ENCODE data around the gene NAV2.

The NAV2 gene

DNA sequence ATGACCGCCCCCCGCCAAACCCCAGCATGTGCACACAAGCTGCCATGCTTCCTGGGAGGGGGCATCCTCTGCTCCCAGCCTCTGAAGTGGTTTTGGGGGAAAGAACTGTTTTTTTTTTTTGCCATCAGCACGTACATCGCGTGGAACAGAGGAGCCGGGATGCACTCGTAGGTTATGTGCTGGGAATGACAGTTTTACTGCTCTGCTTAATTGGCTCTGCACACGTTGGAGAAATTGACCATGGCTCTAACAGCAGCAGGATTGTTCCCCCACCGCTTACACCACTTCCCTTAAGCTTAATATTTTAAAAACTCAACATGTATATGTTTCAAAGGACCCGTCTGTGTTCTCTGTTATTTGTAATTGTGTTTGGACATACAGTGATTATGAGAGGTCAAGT lies 175.2 kb downstream of the NAV2 start:
- Histone ChIP-seq H3K36me3 (replicated peaks; ENCODE audit: insufficient read depth, low read length) (no peaks in the 10 kb centered on the region), H3K79me2 (ENCODE audit: low read length) (no peaks in the 10 kb centered on the region), H3K4me2 (ENCODE audit: low read depth, low read length) (no peak overlapping the region)

DNA sequence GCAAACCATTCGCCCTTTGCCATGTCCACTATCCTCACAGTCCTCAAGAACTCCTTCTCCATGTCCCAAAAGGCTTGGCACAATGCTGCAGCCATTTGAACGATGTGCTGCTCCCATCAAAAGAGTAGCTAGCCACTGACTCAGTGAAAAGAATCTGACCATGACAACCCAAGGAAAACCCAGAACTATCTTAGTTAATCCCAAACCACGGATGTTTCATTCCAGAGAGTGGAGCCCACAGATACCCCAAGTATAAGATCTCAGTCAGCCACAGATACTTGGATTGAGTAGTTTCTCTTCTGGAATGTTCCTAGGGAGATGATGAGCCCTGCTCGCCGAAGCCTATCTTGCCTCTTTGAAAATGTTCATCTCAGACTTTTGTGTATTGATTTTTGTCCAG lies 176.9 kb downstream of the NAV2 start:
- H3K9me3 ChIP-seq (replicated peaks; ENCODE audit: insufficient read depth, low read length) = no peaks in the 10 kb centered on the region
- H3K27ac ChIP-seq (ENCODE audit: low read length) = no peak overlapping the region
- no peaks in the 10 kb centered on the region for H3K27me3 ChIP-seq (replicated peaks; ENCODE audit: insufficient read depth, low read length)
- no peaks in the 10 kb centered on the region for H3K36me3 ChIP-seq (replicated peaks; ENCODE audit: insufficient read depth, low read length)
- H4K20me1 ChIP-seq (ENCODE audit: insufficient read depth, low read length) = no peaks in the 10 kb centered on the region
- no peaks in the 10 kb centered on the region for H3K4me1 ChIP-seq (ENCODE audit: low read length)
- no peaks in the 10 kb centered on the region for H3F3A ChIP-seq (ENCODE audit: insufficient read depth, low read length)
- H3K4me3 ChIP-seq (ENCODE audit: low read length) = no peak overlapping the region
- H3K79me2 ChIP-seq (ENCODE audit: low read length) = no peaks in the 10 kb centered on the region
- TF ChIP-seq, protein P1, sequence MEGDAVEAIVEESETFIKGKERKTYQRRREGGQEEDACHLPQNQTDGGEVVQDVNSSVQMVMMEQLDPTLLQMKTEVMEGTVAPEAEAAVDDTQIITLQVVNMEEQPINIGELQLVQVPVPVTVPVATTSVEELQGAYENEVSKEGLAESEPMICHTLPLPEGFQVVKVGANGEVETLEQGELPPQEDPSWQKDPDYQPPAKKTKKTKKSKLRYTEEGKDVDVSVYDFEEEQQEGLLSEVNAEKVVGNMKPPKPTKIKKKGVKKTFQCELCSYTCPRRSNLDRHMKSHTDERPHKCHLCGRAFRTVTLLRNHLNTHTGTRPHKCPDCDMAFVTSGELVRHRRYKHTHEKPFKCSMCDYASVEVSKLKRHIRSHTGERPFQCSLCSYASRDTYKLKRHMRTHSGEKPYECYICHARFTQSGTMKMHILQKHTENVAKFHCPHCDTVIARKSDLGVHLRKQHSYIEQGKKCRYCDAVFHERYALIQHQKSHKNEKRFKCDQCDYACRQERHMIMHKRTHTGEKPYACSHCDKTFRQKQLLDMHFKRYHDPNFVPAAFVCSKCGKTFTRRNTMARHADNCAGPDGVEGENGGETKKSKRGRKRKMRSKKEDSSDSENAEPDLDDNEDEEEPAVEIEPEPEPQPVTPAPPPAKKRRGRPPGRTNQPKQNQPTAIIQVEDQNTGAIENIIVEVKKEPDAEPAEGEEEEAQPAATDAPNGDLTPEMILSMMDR (IDR thresholded peaks at IDR 0.05; ENCODE audit: low read length) = no peak
- TF ChIP-seq EZH2 (optimal IDR thresholded peaks at IDR 0.05; ENCODE audit: low read depth, low read length) (no peak), EZH2phosphoT487 (IDR thresholded peaks at IDR 0.05; ENCODE audit: low read length) (no peak)
- no peak overlapping the region for H3K4me2 ChIP-seq (ENCODE audit: low read depth, low read length)
- no peaks in the 10 kb centered on the region for H3K9me2 ChIP-seq (replicated peaks; ENCODE audit: insufficient read depth, low read length)
- no peak for DNase-seq
- no peak overlapping the region for H3K9ac ChIP-seq (ENCODE audit: low read length)
- H2AFZ ChIP-seq (ENCODE audit: low read length) = no peak overlapping the region

More for the DNA sequence above, 175.2 kb downstream of the NAV2 start:
- no peak overlapping the region for H3K4me3 ChIP-seq (ENCODE audit: low read length)
- H3K9me2 ChIP-seq (replicated peaks; ENCODE audit: insufficient read depth, low read length) = no peaks in the 10 kb centered on the region
- H3K27me3 ChIP-seq (replicated peaks; ENCODE audit: insufficient read depth, low read length) = no peaks in the 10 kb centered on the region
- DNase-seq = no peak
- no peak overlapping the region for H3K27ac ChIP-seq (ENCODE audit: low read length)
- no peak overlapping the region for H2AFZ ChIP-seq (ENCODE audit: low read length)
- H3F3A ChIP-seq (ENCODE audit: insufficient read depth, low read length) = no peaks in the 10 kb centered on the region
- H3K9ac ChIP-seq (ENCODE audit: low read length) = no peak overlapping the region
- H3K9me3 ChIP-seq (replicated peaks; ENCODE audit: insufficient read depth, low read length) = no peaks in the 10 kb centered on the region
- no peaks in the 10 kb centered on the region for H4K20me1 ChIP-seq (ENCODE audit: insufficient read depth, low read length)
- TF ChIP-seq, protein P1 (IDR thresholded peaks at IDR 0.05; ENCODE audit: low read length) = no peak
- TF ChIP-seq EZH2 (optimal IDR thresholded peaks at IDR 0.05; ENCODE audit: low read depth, low read length) = no peak
- TF ChIP-seq EZH2phosphoT487 (IDR thresholded peaks at IDR 0.05; ENCODE audit: low read length) = no peak
- no peaks in the 10 kb centered on the region for H3K4me1 ChIP-seq (ENCODE audit: low read length)

DNA sequence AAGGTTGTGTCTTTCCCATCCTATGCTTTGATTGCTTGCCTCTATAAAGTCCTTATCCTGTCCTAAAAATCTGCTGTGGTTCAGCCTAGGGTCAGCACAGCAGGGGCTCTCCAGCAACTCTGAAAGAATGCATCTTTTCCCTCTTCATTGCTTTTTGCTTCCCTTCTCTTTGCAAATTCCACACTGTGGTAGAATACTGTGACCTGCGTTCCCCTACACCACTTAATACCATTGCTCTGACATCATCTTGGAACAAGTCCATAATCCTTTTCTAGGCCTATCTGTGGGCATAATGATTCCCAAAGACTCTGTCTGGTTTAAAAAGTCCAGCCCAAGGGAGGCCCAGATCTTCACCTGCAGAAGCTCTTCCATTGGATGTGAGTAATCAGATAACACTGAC lies 177.7 kb downstream of the NAV2 start:
- no peak for DNase-seq
- Histone ChIP-seq H4K20me1 (ENCODE audit: insufficient read depth, low read length) (no peaks in the 10 kb centered on the region), H3K9ac (ENCODE audit: low read length) (no peak overlapping the region), H3K9me2 (replicated peaks; ENCODE audit: insufficient read depth, low read length) (no peaks in the 10 kb centered on the region), H3K9me3 (replicated peaks; ENCODE audit: insufficient read depth, low read length) (no peaks in the 10 kb centered on the region), H3K79me2 (ENCODE audit: low read length) (no peaks in the 10 kb centered on the region), H2AFZ (ENCODE audit: low read length) (no peak overlapping the region), H3K27me3 (replicated peaks; ENCODE audit: insufficient read depth, low read length) (no peaks in the 10 kb centered on the region), H3K27ac (ENCODE audit: low read length) (no peak overlapping the region), H3K4me2 (ENCODE audit: low read depth, low read length) (no peak overlapping the region), H3K36me3 (replicated peaks; ENCODE audit: insufficient read depth, low read length) (no peaks in the 10 kb centered on the region), H3F3A (ENCODE audit: insufficient read depth, low read length) (no peaks in the 10 kb centered on the region), H3K4me3 (ENCODE audit: low read length) (no peak overlapping the region), H3K4me1 (ENCODE audit: low read length) (no peaks in the 10 kb centered on the region)
- TF ChIP-seq, protein P1 (IDR thresholded peaks at IDR 0.05; ENCODE audit: low read length) = no peak
- TF ChIP-seq EZH2 (optimal IDR thresholded peaks at IDR 0.05; ENCODE audit: low read depth, low read length) = no peak
- no peak for TF ChIP-seq EZH2phosphoT487 (IDR thresholded peaks at IDR 0.05; ENCODE audit: low read length)
